ENCODE data around the gene ABHD17A. TPM values are rescaled to one million over a fixed set of nuclear protein-coding genes. Genes with fewer than 3 reads are reported as not detected.
"Not testable (repeated sequence)": the region's sequence is repeated elsewhere in the genome, so short reads cannot be mapped to it uniquely, and the experiment has no call there.

Gene ABHD17A
- total RNA-seq, 2 donors from 2014 or later = 92.6 to 99.5 TPM

- Histone ChIP-seq H3K27ac (peak overlapping the region; percentile 83 to 90), H3K9me3 (no peaks in the 10 kb centered on the region), H3K27me3 (no peaks in the 10 kb centered on the region), H3K4me1 (peaks cover 0 to 66% of the 10 kb centered on the region in 2 donors), H3K4me3 (peak overlapping the region; percentile 92 to 94), H3K36me3 (peaks cover 5% of the 10 kb centered on the region)
- TF ChIP-seq, protein P1, sequence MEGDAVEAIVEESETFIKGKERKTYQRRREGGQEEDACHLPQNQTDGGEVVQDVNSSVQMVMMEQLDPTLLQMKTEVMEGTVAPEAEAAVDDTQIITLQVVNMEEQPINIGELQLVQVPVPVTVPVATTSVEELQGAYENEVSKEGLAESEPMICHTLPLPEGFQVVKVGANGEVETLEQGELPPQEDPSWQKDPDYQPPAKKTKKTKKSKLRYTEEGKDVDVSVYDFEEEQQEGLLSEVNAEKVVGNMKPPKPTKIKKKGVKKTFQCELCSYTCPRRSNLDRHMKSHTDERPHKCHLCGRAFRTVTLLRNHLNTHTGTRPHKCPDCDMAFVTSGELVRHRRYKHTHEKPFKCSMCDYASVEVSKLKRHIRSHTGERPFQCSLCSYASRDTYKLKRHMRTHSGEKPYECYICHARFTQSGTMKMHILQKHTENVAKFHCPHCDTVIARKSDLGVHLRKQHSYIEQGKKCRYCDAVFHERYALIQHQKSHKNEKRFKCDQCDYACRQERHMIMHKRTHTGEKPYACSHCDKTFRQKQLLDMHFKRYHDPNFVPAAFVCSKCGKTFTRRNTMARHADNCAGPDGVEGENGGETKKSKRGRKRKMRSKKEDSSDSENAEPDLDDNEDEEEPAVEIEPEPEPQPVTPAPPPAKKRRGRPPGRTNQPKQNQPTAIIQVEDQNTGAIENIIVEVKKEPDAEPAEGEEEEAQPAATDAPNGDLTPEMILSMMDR (IDR thresholded peaks at IDR 0.05) = no peak
- no peak for DNase-seq (ENCODE audit: low spot score)
Observed at GRCh38 chr19:1883784-1884183, 1.5 kb downstream of the ABHD17A start.

DNA sequence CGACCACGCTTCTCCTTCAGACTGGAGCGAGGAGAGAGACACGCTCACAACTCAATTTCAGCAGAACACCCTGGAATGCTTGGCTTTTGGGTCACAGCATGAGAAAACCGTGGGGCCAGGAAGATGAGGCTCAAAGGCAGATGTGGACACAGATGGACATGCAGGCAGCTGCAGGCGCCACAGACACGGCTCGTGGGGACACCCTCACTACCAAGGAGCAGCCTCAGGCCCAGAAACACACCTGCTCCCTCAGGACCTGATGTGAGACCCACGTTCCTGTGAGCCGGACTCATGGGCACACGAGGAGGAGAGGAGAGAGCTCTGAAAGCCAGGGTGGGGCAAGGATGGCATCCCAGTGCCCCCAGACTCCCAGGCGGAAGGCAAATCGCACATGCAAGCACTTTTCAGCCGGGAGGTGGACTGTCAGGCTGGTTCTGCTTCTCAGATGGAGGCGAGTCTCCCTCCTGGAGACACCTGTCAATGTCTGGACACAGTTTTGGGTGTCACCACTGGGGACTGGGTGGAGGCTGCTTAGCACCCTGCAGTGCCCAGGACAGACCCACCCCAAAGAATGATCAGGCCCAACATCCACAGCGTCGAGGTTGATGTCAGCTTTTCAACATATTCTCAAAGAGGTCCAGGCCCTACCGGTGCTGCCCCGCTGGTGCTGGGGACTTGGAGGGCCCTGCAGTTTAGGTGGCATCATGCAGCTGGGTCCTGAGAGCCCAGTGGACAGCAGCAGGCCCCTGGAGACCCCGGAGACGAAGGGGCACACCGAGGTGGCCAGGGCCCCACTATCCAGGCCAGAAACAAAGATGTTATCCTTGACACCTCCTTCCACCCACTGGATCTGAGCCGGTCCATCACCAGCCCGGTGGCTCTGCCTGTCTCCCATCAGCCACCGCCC is 2.3 kb downstream of the ABHD17A start:
- Histone ChIP-seq H3K9me3 (no peaks in the 10 kb centered on the region), H3K36me3 (peaks cover 5% of the 10 kb centered on the region), H3K4me3 (peak overlapping the region; percentile 92 to 94), H3K27ac (peak overlapping the region; percentile 83 to 90), H3K27me3 (no peaks in the 10 kb centered on the region), H3K4me1 (peaks cover 0 to 66% of the 10 kb centered on the region in 2 donors)
- TF ChIP-seq, protein P1 (IDR thresholded peaks at IDR 0.05) = no peak
- no peak for DNase-seq (ENCODE audit: low spot score)

GRCh38 chr19:1882089-1882785 is 3.1 kb downstream of the ABHD17A start:
- Histone ChIP-seq H3K9me3 (no peaks in the 10 kb centered on the region), H3K4me1 (peaks cover 0 to 60% of the 10 kb centered on the region in 2 donors), H3K27ac (peak overlapping the region; percentile 83 to 90), H3K27me3 (no peaks in the 10 kb centered on the region), H3K36me3 (peaks cover 5% of the 10 kb centered on the region), H3K4me3 (peak overlapping the region in 1 of 2 donors; percentile 31)
- TF ChIP-seq, protein P1 (IDR thresholded peaks at IDR 0.05) = no peak
- DNase-seq (ENCODE audit: low spot score) = no peak

DNA sequence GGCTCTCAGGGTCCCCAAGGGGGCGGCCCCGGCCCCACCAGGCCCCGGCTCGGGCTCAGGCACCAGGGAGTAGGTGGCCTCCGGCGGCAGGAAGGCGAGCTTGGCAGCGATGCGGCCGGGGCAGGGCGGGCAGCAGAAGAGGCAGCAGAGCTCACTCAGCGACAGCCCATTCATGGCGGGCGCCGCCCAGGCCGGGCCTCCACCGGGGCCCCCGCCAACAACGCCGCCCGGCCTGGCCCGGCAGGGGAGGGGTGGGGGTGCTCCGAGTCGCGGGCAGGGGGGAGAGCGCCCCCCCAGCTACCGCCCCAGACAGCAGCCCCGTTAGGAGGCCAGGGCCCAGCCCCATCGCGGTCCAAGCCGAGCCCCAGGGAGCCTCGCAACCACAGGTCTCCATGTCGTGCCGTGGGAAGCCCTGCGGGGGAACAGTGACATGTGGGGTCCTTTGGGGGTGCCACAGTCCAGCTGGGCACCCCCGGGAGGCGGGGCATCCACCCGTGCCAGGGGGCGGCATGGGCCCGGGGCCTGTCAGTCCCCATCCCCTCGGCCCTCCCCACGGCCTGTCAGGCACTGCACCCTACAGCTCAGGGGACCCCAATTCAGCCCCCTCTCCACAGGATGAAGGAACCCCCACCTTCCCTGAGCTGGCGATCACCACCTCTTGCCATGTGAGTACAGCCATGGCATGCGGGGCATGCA is 3.8 kb downstream of the ABHD17A start:
- H3K27ac ChIP-seq = peak overlapping the region; percentile 83 to 90
- peaks cover 0 to 59% of the 10 kb centered on the region in 2 donors for H3K4me1 ChIP-seq
- DNase-seq (ENCODE audit: low spot score); H3K36me3 ChIP-seq; H3K9me3 ChIP-seq; H3K27me3 ChIP-seq: not testable (repeated sequence)
- peak overlapping the region in 1 of 2 donors; percentile 31 for H3K4me3 ChIP-seq

DNA sequence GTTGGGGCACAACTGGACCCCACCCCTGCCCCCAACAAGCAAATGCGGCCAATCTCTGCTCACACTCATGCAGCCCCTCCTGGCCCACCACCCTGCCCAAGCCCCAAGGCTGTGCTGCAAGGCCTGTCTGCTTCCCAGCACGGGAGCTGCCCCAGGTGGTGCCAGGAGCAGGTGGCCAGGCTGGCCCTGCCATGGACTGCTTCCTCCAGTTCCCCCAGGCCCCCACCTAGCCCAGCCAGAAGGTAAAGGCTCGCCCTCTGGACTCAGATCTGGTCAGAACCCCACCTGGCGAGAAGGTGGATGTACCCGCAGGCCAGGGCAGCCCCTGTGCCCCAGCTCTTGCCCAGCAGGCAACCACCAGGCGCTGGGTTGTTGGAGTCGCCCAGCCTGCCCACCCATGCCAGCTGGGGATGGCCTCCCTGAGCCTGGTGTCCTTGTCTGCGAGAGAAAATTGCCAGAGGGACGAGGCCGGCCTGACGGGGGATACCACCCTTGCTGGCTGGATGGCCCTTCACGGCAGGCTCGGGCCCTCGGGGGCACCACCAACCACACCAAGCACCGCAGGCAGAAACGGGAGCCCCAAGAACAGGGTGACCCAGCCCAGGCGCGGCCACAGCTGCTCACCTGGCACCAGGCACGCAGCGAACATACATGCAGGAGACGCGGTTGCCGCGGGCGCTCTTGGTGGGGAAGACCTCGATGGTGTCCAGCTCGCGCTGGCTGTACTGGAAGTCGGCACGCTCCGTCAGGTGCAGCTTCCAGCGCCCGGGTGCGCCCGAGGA is 4.5 kb downstream of the ABHD17A start:
- peak overlapping the region; percentile 25 to 42 for H3K27ac ChIP-seq
- TF ChIP-seq, protein P1 (IDR thresholded peaks at IDR 0.05) = no peak

GRCh38 chr19:1879982-1880381 is 5.3 kb downstream of the ABHD17A start:
- H3K9me3 ChIP-seq; H3K27me3 ChIP-seq; H3K4me3 ChIP-seq; H3K27ac ChIP-seq; DNase-seq (ENCODE audit: low spot score); H3K36me3 ChIP-seq: not testable (repeated sequence)
- peaks cover 0 to 63% of the 10 kb centered on the region in 2 donors for H3K4me1 ChIP-seq

More for the DNA sequence above, 4.5 kb downstream of the ABHD17A start:
- peaks cover 5% of the 10 kb centered on the region for H3K36me3 ChIP-seq
- H3K4me1 ChIP-seq = peaks cover 0 to 62% of the 10 kb centered on the region in 2 donors
- H3K27me3 ChIP-seq = no peaks in the 10 kb centered on the region
- H3K9me3 ChIP-seq = no peaks in the 10 kb centered on the region
- H3K4me3 ChIP-seq = peak overlapping the region in 1 of 2 donors; percentile 25
- no peak for DNase-seq (ENCODE audit: low spot score)

DNA sequence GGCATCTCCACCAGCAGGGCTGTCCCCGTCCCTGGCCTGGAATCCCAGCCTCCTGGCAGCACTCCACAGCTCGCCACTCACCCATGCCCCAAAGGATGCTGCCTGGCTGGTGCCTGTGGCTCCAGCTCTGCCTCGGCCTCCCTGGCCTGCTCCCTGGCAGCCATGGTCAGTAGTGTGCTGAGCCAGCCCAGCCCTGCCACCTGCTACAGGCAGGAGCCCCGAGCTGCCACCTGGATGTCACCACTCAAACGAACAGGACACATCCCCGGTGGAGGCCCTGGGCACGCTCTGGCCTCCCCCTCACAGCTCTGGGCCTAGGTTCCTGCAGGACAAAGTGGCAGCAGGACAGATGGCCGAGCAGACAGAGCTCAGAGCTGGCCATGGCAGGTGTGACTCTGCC is 6.7 kb downstream of the ABHD17A start:
- peaks cover 0 to 64% of the 10 kb centered on the region in 2 donors for H3K4me1 ChIP-seq
- not testable (repeated sequence) for H3K36me3 ChIP-seq; H3K27me3 ChIP-seq; H3K27ac ChIP-seq; H3K9me3 ChIP-seq; DNase-seq (ENCODE audit: low spot score); H3K4me3 ChIP-seq

DNA sequence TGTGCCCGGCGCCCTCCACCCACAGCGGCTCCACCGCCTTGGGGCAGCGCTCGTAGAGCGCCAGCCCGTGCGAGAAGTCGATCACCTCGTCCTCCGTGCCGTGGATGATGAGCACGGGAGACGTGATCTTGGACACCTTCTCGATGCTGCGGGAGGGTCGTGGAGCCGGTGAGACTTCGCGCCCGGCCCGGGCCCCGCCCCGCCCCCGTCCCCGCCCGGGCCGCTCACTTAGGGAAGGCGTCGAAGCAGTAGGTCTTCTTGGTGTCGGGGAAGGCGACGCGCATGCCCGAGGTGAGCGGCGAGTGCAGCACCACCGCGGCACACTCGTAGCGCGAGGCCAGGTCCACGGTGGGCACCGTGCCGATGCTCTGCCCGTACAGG is 8.0 kb downstream of the ABHD17A start:
- H3K4me3 ChIP-seq; H3K36me3 ChIP-seq; H3K27me3 ChIP-seq; H3K9me3 ChIP-seq; DNase-seq (ENCODE audit: low spot score); H3K27ac ChIP-seq: not testable (repeated sequence)
- H3K4me1 ChIP-seq = peaks cover 0 to 64% of the 10 kb centered on the region in 2 donors

Measured in right atrium auricular region (tissue), 2 donors.